Neural progenitor cell (in vitro differentiated cells): ENCODE results near the gene MACIR. TPM values are rescaled to one million over a fixed set of nuclear protein-coding genes. Genes with fewer than 3 reads are reported as not detected.

Experiments
- DNase-seq: peaks from one replicate; pipeline ENCODE4 v3.0.0-alpha.2; 2016; ENCODE audit warnings: low spot score
- H2AFZ ChIP-seq: fragments of 200-600 bp; sonication (generic); replicated peaks from 2 replicates; pipeline ENCODE4 v1.6.1; 2016; ENCODE audit warnings: antibody characterized with exemption
- H3F3A ChIP-seq: fragments of 200-600 bp; sonication (generic); 2 replicates; pipeline ENCODE4 v1.6.1; 2016; ENCODE audit warnings: antibody characterized with exemption, low read depth
- H3K27ac ChIP-seq: fragments of 200-600 bp; sonication (generic); 2 replicates; pipeline ENCODE4 v1.5.1; 2016; ENCODE audit warnings: mild to moderate bottlenecking
- H3K27me3 ChIP-seq: fragments of 200-600 bp; sonication (generic); 2 replicates; pipeline ENCODE4 v1.6.1; 2016; ENCODE audit warnings: mild to moderate bottlenecking, moderate library complexity
- H3K36me3 ChIP-seq: fragments of 200-600 bp; sonication (generic); 2 replicates; pipeline ENCODE4 v1.5.1; 2016
- H3K4me1 ChIP-seq: fragments of 200-600 bp; sonication (generic); 2 replicates; pipeline ENCODE4 v1.6.1; 2016; ENCODE audit warnings: mixed run types
- H3K4me2 ChIP-seq: fragments of 200-600 bp; sonication (generic); 2 replicates; pipeline ENCODE4 v1.6.1; 2016
- H3K4me3 ChIP-seq: fragments of 200-600 bp; sonication (generic); 2 replicates; pipeline ENCODE4 v1.5.1; 2016
- H3K79me2 ChIP-seq: fragments of 200-600 bp; sonication (generic); 2 replicates; pipeline ENCODE4 v1.6.1; 2016; ENCODE audit warnings: low read depth
- H3K9ac ChIP-seq: fragments of 200-600 bp; sonication (generic); 2 replicates; pipeline ENCODE4 v1.6.1; 2016
- H3K9me3 ChIP-seq: fragments of 200-600 bp; sonication (generic); 2 replicates; pipeline ENCODE4 v1.5.1; 2016; ENCODE audit warnings: low read depth
- H4K20me1 ChIP-seq: fragments of 200-600 bp; sonication (generic); 2 replicates; pipeline ENCODE4 v1.6.1; 2016; ENCODE audit warnings: low read depth
- H3K27ac Mint-ChIP-seq: 3 replicates; pipeline ENCODE4 v1.8.0; 2021; ENCODE audit warnings: mixed read lengths
- H3K27me3 Mint-ChIP-seq: 2 replicates; pipeline ENCODE4 v1.8.0; 2022; ENCODE audit warnings: low read depth, mild to moderate bottlenecking, inconsistent platforms, moderate library complexity, mixed read lengths; ENCODE audit not compliant: insufficient read depth
- H3K36me3 Mint-ChIP-seq: 3 replicates; pipeline ENCODE4 v1.8.0; 2021; ENCODE audit warnings: mixed read lengths
- H3K4me1 Mint-ChIP-seq: 3 replicates; pipeline ENCODE4 v1.8.0; 2021; ENCODE audit warnings: mixed read lengths
- H3K4me3 Mint-ChIP-seq: 3 replicates; pipeline ENCODE4 v1.8.0; 2021; ENCODE audit warnings: mild to moderate bottlenecking, moderate library complexity, mixed read lengths
- H3K9me3 Mint-ChIP-seq: 3 replicates; pipeline ENCODE4 v1.8.0; 2020; ENCODE audit warnings: mixed read lengths
- CTCF ChIP-seq: fragments of 200-600 bp; sonication (generic); IDR thresholded peaks from 2 replicates; pipeline ENCODE4 v1.5.1; 2017; ENCODE audit warnings: antibody characterized with exemption, mild to moderate bottlenecking
- EZH2 ChIP-seq: fragments of 200-600 bp; sonication (generic); IDR thresholded peaks from 2 replicates; pipeline ENCODE4 v1.6.1; 2017; ENCODE audit warnings: antibody characterized with exemption, mild to moderate bottlenecking, moderate library complexity
- EZH2phosphoT487 ChIP-seq: fragments of 200-600 bp; sonication (generic); IDR thresholded peaks from 2 replicates; pipeline ENCODE4 v1.6.1; 2017; ENCODE audit warnings: antibody characterized with exemption
- total RNA-seq: library from RNA; depleted of rRNA; stranded (reverse); fragments of >200 nt; gene quantifications from 2 replicates; pipeline ENCODE4 v1.2.3, GENCODE V29; 2015; ENCODE audit warnings: low replicate concordance

MACIR gene
- total RNA-seq, 1 donor from 2014 or later: 26.3 TPM

GRCh38 chr5:103271570-103272289 lies 13.2 kb downstream of the MACIR start:
- Histone ChIP-seq H3K4me1 (peaks cover 1% of the 10 kb centered on the region), H3K9me3 (no peaks in the 10 kb centered on the region), H2AFZ (no peak overlapping the region), H3K79me2 (peaks cover 81% of the 10 kb centered on the region), H3K27ac (no peak overlapping the region), H3K9ac (no peak overlapping the region), H3K36me3 (no peaks in the 10 kb centered on the region), H4K20me1 (peaks cover 13% of the 10 kb centered on the region), H3K4me3 (no peak overlapping the region), H3K4me2 (no peak overlapping the region), H3K27me3 (no peaks in the 10 kb centered on the region), H3F3A (no peaks in the 10 kb centered on the region)
- Mint-ChIP-seq H3K27me3 (no peaks in the 10 kb centered on the region), H3K4me1 (no peaks in the 10 kb centered on the region), H3K36me3 (peaks cover 30% of the 10 kb centered on the region), H3K9me3 (no peaks in the 10 kb centered on the region), H3K4me3 (no peak overlapping the region), H3K27ac (no peak overlapping the region)
- DNase-seq: no peak
- no peak for TF ChIP-seq EZH2phosphoT487

GRCh38 chr5:103272377-103272776 lies 13.8 kb downstream of the MACIR start:
- no peak overlapping the region for H3K27ac Mint-ChIP-seq
- no peak overlapping the region for H3K4me3 ChIP-seq

DNA sequence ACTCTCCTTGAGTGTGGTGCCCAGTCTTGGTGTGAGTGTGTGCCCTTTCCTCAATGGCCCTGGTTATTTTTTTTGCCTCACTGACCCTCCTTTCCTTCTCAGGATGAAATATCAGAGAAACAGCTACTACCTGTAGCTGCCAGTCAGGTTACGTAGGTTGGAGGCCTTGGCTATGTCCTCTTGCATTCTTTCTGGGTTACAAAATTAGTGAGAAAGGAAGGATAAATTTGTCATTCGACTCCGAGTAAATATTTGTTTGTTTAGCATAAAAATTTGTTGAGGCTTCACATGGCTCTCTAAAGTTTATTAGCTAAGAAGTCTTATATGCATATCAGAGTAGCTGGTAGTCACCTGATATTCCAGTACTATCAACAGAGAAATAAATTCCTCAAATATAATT lies 15.4 kb downstream of the MACIR start:
- H3K79me2 ChIP-seq: peaks cover 67% of the 10 kb centered on the region
- Mint-ChIP-seq H3K27ac (no peak overlapping the region), H3K36me3 (peaks cover 24% of the 10 kb centered on the region), H3K27me3 (no peaks in the 10 kb centered on the region), H3K9me3 (no peaks in the 10 kb centered on the region), H3K4me3 (no peak overlapping the region), H3K4me1 (no peaks in the 10 kb centered on the region)
- no peak for DNase-seq
- H3F3A ChIP-seq: no peaks in the 10 kb centered on the region
- no peak overlapping the region for H3K4me2 ChIP-seq
- H3K36me3 ChIP-seq: peaks cover 3% of the 10 kb centered on the region
- no peak overlapping the region for H3K9ac ChIP-seq
- H2AFZ ChIP-seq: no peak overlapping the region
- H3K27me3 ChIP-seq: no peaks in the 10 kb centered on the region
- no peak overlapping the region for H3K4me3 ChIP-seq
- TF ChIP-seq CTCF (no peak), EZH2 (no peak), EZH2phosphoT487 (no peak)
- peaks cover 12% of the 10 kb centered on the region for H3K4me1 ChIP-seq
- H4K20me1 ChIP-seq: peaks cover 9% of the 10 kb centered on the region
- H3K9me3 ChIP-seq: no peaks in the 10 kb centered on the region
- H3K27ac ChIP-seq: no peak overlapping the region

More at GRCh38 chr5:103272377-103272776, 13.8 kb downstream of the MACIR start:
- H3K9me3 ChIP-seq: no peaks in the 10 kb centered on the region
- no peak overlapping the region for H3K9ac ChIP-seq
- no peak for DNase-seq
- H3K4me1 ChIP-seq: peaks cover 8% of the 10 kb centered on the region
- peaks cover 13% of the 10 kb centered on the region for H4K20me1 ChIP-seq
- H3F3A ChIP-seq: no peaks in the 10 kb centered on the region
- H3K79me2 ChIP-seq: peaks cover 81% of the 10 kb centered on the region
- H3K27me3 ChIP-seq: no peaks in the 10 kb centered on the region
- H3K27ac ChIP-seq: no peak overlapping the region
- no peak overlapping the region for H3K4me2 ChIP-seq
- TF ChIP-seq EZH2phosphoT487: no peak
- TF ChIP-seq CTCF: no peak
- no peak for TF ChIP-seq EZH2
- H2AFZ ChIP-seq: no peak overlapping the region
- Mint-ChIP-seq H3K36me3 (peaks cover 27% of the 10 kb centered on the region), H3K9me3 (no peaks in the 10 kb centered on the region), H3K4me3 (no peak overlapping the region), H3K4me1 (no peaks in the 10 kb centered on the region), H3K27me3 (no peaks in the 10 kb centered on the region)
- H3K36me3 ChIP-seq: peaks cover 3% of the 10 kb centered on the region

- H3K36me3 Mint-ChIP-seq: peaks cover 37% of the 10 kb centered on the region
- no peak for DNase-seq
- Histone ChIP-seq H3K9me3 (no peaks in the 10 kb centered on the region), H2AFZ (no peak overlapping the region), H3K27ac (no peak overlapping the region), H4K20me1 (peaks cover 9% of the 10 kb centered on the region), H3F3A (no peaks in the 10 kb centered on the region), H3K4me1 (peaks cover 12% of the 10 kb centered on the region), H3K36me3 (peaks cover 3% of the 10 kb centered on the region), H3K79me2 (peaks cover 49% of the 10 kb centered on the region), H3K4me2 (no peak overlapping the region), H3K9ac (no peak overlapping the region), H3K27me3 (no peaks in the 10 kb centered on the region), H3K4me3 (no peak overlapping the region)
- no peak overlapping the region for H3K4me3 Mint-ChIP-seq
- no peaks in the 10 kb centered on the region for H3K27me3 Mint-ChIP-seq
- no peak overlapping the region for H3K27ac Mint-ChIP-seq
- no peaks in the 10 kb centered on the region for H3K9me3 Mint-ChIP-seq
- TF ChIP-seq EZH2 (no peak), EZH2phosphoT487 (no peak), CTCF (no peak)
- no peaks in the 10 kb centered on the region for H3K4me1 Mint-ChIP-seq
Observed at GRCh38 chr5:103275851-103276250, 17.3 kb downstream of the MACIR start.
